Measurements from ENCODE around the gene CARNS1.

DNA sequence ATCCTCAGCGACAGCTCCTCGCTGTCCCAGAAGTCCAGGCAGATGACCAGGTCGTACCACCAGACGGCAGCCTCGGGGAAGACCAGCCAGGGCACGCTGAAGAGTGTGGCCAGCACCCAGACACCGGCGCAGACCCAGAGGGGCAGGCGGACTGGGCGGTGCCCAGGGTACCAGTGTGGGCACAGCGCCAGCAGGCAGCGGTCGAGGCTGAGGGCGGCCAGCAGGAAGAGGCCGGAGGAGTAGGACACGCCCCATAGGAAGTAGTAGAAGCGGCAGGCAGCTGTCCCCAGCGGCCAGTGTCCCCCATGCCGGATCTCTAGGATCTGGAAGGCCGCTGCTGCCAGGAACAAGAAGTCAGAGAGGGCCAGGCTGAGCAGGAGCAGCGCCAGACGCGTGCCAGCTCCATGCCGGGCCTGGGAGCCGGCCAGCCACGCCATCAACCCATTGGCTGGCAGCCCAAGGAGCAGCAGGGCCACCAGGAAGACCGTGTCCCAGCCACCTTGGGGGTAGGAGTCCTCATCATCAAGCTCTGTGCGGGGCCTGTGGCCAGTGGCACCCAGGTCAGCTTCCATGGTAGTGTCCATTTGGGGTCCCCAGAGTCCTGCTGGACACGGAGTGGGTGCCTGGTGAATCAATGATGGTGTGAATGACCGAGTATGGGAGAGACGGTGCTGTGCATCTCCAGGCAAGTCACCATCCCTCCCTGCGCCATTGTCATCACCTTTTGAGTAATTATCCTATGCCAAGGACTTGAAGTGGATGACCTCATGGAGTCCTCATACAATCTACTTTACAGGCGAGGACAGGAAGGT lies 36.9 kb downstream of the CARNS1 start, which contains the start of gene GPR152:
- TF ChIP-seq POLR2A (IDR thresholded peaks at IDR 0.05), result no peak
- TF ChIP-seq POLR2AphosphoS5 (IDR thresholded peaks at IDR 0.05; ENCODE audit: insufficient read depth in 1 of 2, low read depth in 1 of 2), result peak in 1 of 2 donors; percentile 29
- no peak for TF ChIP-seq CTCF (IDR thresholded peaks at IDR 0.05)
